Uterus (tissue), 2 donors: ENCODE data around the gene ITGB8.

ENCODE experiments used
- POLR2A ChIP-seq, 2 donors: fragments of 450-650 bp; IDR thresholded peaks; one replicate each; pipeline ENCODE4 v1.6.1; 2016; ENCODE audit warnings: antibody characterized with exemption in 2 of 2, mild to moderate bottlenecking in 1 of 2, moderate library complexity in 1 of 2
- TF ChIP-seq, protein P1 (sequence below), 4 experiments: fragments of 200-600 bp in 2 of 4; fragments of 450-650 bp in 2 of 4; sonication (generic) in 2 of 4; IDR thresholded peaks; one replicate each; pipeline ENCODE4 v1.5.1; 2016 to 2019; ENCODE audit warnings: antibody characterized with exemption in 4 of 4, mild to moderate bottlenecking in 2 of 4, moderate library complexity in 1 of 4

DNA sequence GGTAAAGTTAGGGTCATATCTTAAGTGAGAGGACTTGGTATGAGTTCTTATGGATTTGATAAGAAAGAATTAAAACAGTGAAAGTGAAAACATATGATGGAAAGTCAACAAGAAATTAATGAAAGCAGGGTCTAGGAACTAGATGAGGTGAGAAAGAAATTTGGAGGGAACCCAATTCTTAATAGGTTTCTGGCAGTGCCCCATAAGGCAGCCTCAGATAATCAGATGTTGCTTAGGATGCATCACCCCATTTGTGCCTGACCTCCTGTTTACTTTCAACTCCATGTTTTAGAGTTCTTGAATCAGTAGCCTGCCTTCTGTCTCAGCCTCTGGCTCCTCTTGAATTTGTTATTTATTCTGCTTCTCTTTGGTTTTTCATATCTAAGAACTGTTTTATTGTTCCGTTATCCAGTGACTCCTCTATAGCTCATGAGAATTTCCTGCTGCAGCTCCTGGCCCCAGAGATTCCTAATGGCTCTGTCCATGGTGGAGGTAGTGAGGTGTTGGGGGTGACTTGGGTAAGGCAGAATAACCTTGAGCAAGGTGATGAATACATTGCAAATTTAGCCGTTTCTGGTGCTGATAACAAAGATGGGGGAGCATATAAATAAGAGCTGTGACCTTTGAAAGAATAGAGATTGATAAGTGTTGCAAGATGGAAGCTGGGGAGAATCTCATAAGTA is 17.6 kb downstream of the ITGB8 start:
- TF ChIP-seq, protein P1, sequence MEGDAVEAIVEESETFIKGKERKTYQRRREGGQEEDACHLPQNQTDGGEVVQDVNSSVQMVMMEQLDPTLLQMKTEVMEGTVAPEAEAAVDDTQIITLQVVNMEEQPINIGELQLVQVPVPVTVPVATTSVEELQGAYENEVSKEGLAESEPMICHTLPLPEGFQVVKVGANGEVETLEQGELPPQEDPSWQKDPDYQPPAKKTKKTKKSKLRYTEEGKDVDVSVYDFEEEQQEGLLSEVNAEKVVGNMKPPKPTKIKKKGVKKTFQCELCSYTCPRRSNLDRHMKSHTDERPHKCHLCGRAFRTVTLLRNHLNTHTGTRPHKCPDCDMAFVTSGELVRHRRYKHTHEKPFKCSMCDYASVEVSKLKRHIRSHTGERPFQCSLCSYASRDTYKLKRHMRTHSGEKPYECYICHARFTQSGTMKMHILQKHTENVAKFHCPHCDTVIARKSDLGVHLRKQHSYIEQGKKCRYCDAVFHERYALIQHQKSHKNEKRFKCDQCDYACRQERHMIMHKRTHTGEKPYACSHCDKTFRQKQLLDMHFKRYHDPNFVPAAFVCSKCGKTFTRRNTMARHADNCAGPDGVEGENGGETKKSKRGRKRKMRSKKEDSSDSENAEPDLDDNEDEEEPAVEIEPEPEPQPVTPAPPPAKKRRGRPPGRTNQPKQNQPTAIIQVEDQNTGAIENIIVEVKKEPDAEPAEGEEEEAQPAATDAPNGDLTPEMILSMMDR (IDR thresholded peaks at IDR 0.05): no peak
- TF ChIP-seq POLR2A (IDR thresholded peaks at IDR 0.05): no peak
